Measurements from ENCODE around the gene ARHGEF12.

Gene ARHGEF12

DNA sequence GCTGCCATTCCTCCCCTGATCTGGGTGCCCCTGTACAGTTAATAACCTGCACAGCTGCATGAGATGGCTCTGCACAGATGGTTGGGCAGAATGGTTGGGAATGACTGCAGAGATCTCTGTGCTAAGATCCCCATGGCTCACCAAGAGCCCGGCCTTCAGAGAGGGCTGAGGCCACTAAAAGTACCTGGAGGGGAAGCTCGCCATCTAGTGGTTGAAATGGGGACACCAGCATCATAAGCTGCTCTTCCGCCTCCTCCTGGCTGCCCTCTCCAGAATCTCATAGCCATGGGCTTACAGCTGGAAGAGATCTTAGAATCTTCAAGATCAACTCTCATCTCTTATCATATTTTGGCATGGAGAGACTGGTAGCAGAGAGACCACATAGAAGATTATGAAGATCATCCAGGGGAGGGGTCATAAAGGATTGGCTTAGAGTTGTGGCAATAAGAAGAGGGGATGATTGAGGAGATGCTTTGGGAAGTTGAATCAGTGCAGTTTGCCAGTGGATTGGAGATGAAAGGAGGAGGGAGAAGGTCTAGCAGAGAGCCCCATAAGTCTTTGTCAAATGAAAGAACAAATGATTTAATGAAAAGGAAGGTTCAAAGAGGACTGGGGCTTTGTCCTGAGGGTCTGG lies 33.1 kb upstream of the ARHGEF12 start:
- no peak overlapping the region for H3K27ac ChIP-seq
- H3K36me3 ChIP-seq: no peaks in the 10 kb centered on the region
- no peak overlapping the region for H3K4me3 ChIP-seq (ENCODE audit: low read depth in 1 of 2, low read length in 1 of 2)
- H3K27me3 ChIP-seq: peaks cover 64% of the 10 kb centered on the region
- no peaks in the 10 kb centered on the region for H3K4me1 ChIP-seq (ENCODE audit: control insufficient read depth in 1 of 2, insufficient read depth in 1 of 2, low read depth in 1 of 2, low read length in 1 of 2)
- TF ChIP-seq, protein P1, sequence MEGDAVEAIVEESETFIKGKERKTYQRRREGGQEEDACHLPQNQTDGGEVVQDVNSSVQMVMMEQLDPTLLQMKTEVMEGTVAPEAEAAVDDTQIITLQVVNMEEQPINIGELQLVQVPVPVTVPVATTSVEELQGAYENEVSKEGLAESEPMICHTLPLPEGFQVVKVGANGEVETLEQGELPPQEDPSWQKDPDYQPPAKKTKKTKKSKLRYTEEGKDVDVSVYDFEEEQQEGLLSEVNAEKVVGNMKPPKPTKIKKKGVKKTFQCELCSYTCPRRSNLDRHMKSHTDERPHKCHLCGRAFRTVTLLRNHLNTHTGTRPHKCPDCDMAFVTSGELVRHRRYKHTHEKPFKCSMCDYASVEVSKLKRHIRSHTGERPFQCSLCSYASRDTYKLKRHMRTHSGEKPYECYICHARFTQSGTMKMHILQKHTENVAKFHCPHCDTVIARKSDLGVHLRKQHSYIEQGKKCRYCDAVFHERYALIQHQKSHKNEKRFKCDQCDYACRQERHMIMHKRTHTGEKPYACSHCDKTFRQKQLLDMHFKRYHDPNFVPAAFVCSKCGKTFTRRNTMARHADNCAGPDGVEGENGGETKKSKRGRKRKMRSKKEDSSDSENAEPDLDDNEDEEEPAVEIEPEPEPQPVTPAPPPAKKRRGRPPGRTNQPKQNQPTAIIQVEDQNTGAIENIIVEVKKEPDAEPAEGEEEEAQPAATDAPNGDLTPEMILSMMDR (IDR thresholded peaks at IDR 0.05): peak; percentile 52
- no peaks in the 10 kb centered on the region for H3K9me3 ChIP-seq

DNA sequence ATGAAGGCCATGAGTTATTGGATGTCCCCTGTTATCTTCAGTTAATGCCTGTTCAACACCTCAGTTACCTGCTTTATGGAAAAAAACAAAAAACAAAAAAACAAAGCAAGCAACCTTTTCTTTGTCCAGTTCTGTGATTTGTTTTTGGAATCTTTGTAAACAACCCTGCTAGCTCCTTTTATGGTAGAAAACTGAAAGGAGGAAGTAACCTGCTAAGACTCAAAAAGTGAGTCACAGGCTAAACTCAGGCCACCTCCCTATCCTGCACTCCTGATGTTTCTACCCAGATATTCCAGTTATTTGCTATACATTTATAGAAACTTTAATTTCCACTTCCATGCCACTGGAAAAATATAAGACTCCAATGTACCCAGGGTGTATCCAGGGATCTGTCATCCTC lies 31.7 kb upstream of the ARHGEF12 start:
- Histone ChIP-seq H3K9me3 (no peaks in the 10 kb centered on the region), H3K4me1 (ENCODE audit: control insufficient read depth in 1 of 2, insufficient read depth in 1 of 2, low read depth in 1 of 2, low read length in 1 of 2) (no peaks in the 10 kb centered on the region), H3K27ac (no peak overlapping the region), H3K36me3 (no peaks in the 10 kb centered on the region), H3K4me3 (ENCODE audit: low read depth in 1 of 2, low read length in 1 of 2) (no peak overlapping the region), H3K27me3 (peaks cover 56% of the 10 kb centered on the region)
- TF ChIP-seq, protein P1 (IDR thresholded peaks at IDR 0.05): no peak

- TF ChIP-seq, protein P1 (IDR thresholded peaks at IDR 0.05): no peak
These were observed 30.9 kb upstream of the ARHGEF12 start for GRCh38 chr11:120305286-120305685.

DNA sequence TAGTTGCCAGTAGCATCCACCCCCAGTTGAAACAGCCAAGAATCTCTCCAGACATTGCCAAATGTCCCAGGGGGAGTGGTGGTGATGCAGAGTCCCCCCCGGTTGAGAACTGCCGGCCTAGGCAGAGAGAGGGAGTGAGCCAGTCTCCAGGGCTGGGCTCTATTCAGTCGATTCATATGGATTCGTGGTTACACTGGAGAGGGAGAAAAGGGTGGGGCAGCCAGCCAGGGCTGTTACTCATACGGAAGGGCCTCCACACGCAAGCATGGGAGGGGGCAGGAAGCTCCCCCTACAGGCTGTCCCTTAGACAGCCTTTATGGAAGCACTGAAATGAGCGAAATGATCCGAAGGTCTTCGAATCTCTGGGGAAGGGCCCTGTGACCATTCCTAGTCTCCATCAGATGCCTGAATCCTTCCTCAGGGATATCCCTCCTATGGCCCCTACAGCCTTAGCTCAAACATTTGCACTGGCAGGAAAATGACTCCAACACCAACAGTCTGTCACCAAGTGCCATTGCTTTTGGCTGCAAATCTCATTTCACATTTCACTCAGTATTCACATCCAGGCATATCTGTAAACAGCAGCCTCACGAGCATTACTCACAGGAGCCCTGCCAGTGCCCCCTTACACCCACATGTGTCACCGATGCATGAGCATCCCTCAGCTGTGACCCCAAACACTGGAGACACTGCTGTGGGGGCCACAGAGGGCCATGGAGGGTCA lies 29.5 kb upstream of the ARHGEF12 start:
- Histone ChIP-seq H3K4me1 (ENCODE audit: control insufficient read depth in 1 of 2, insufficient read depth in 1 of 2, low read depth in 1 of 2, low read length in 1 of 2) (no peaks in the 10 kb centered on the region), H3K36me3 (no peaks in the 10 kb centered on the region), H3K9me3 (no peaks in the 10 kb centered on the region), H3K27me3 (peaks cover 56% of the 10 kb centered on the region), H3K4me3 (ENCODE audit: low read depth in 1 of 2, low read length in 1 of 2) (no peak overlapping the region), H3K27ac (no peak overlapping the region)
- TF ChIP-seq, protein P1 (IDR thresholded peaks at IDR 0.05): no peak

More at GRCh38 chr11:120305286-120305685, 30.9 kb upstream of the ARHGEF12 start:
- Histone ChIP-seq H3K4me1 (ENCODE audit: control insufficient read depth in 1 of 2, insufficient read depth in 1 of 2, low read depth in 1 of 2, low read length in 1 of 2) (no peaks in the 10 kb centered on the region), H3K36me3 (no peaks in the 10 kb centered on the region), H3K4me3 (ENCODE audit: low read depth in 1 of 2, low read length in 1 of 2) (no peak overlapping the region), H3K27ac (no peak overlapping the region), H3K27me3 (peaks cover 57% of the 10 kb centered on the region), H3K9me3 (no peaks in the 10 kb centered on the region)

GRCh38 chr11:120307476-120307875 lies 28.7 kb upstream of the ARHGEF12 start:
- TF ChIP-seq, protein P1 (IDR thresholded peaks at IDR 0.05): no peak
- no peaks in the 10 kb centered on the region for H3K9me3 ChIP-seq
- no peak overlapping the region for H3K4me3 ChIP-seq (ENCODE audit: low read depth in 1 of 2, low read length in 1 of 2)
- H3K27me3 ChIP-seq: peaks cover 50% of the 10 kb centered on the region
- no peaks in the 10 kb centered on the region for H3K4me1 ChIP-seq (ENCODE audit: control insufficient read depth in 1 of 2, insufficient read depth in 1 of 2, low read depth in 1 of 2, low read length in 1 of 2)
- no peaks in the 10 kb centered on the region for H3K36me3 ChIP-seq
- H3K27ac ChIP-seq: no peak overlapping the region
